HCT116 (cell line): Measurements from ENCODE around the gene AGPAT2. TPM values are rescaled to one million over a fixed set of nuclear protein-coding genes. Genes with fewer than 3 reads are reported as not detected.

Source experiments
- microRNA counts: library from miRNA; unstranded; fragments of <30 nt; microRNA quantifications from one replicate; lab custom pipeline; 2015
- microRNA-seq: library from miRNA; unstranded; fragments of <30 nt; microRNA quantifications from one replicate; pipeline ENCODE4, GENCODE V29; 2016; ENCODE audit warnings: borderline number of aligned reads
- total RNA-seq: library from RNA; stranded (reverse); gene quantifications from one replicate; pipeline ENCODE4 v1.2.1, GENCODE V29; 2021; ENCODE audit not compliant: unreplicated experiment

The AGPAT2 gene
- total RNA-seq, 1 experiment from 2014 or later, result 86.0 TPM

MicroRNA genes within 50 kb of the gene (microRNA counts, 767-probe panel; counts per million panel counts)
- microRNA hsa-miR-126-3p (lab: Ali Mortazavi, UCI), result 12,245 counts per million, percentile 12 among the panel's probes with 10 or more counts

Small RNA genes within 50 kb of the gene (microRNA-seq; reads per million reads assigned to microRNA genes)
- 4,342 reads per million, percentile 90 among the genes with 10 or more reads in this experiment for gene MIR126

Other genes starting within 250 kb of the AGPAT2 start
- gene INPP5E, start 247.6 kb downstream of the AGPAT2 start, total RNA-seq, result 23.8 TPM
- gene SEC16A, start 204.4 kb downstream of the AGPAT2 start, total RNA-seq, result 49.8 TPM
- 36.2 TPM for gene NOTCH1, start 141.4 kb downstream of the AGPAT2 start, total RNA-seq
- gene EGFL7, start 24.5 kb downstream of the AGPAT2 start, total RNA-seq, result 82.0 TPM
- 15.6 TPM for gene DIPK1B, start 25.1 kb upstream of the AGPAT2 start, total RNA-seq
- not detected for gene LCN10, start 55.5 kb upstream of the AGPAT2 start, total RNA-seq
- not detected for gene LCN6, start 61.1 kb upstream of the AGPAT2 start, total RNA-seq
- gene LCN8, start 70.8 kb upstream of the AGPAT2 start, total RNA-seq, result not detected
- 0.76 TPM for gene LCN15, start 77.1 kb upstream of the AGPAT2 start, total RNA-seq
- 73.6 TPM for gene TMEM141, start 103.9 kb upstream of the AGPAT2 start, total RNA-seq
- gene CCDC183, start 108.9 kb upstream of the AGPAT2 start, total RNA-seq, result 2.8 TPM
- 98.6 TPM for gene RABL6, start 120.5 kb upstream of the AGPAT2 start, total RNA-seq
- 7.1 TPM for gene AJM1, start 155.0 kb upstream of the AGPAT2 start, total RNA-seq
- gene PHPT1, start 162.0 kb upstream of the AGPAT2 start, total RNA-seq, result 148 TPM
- 17.3 TPM for gene MAMDC4, start 164.9 kb upstream of the AGPAT2 start, total RNA-seq
- 311 TPM for gene EDF1, start 178.9 kb upstream of the AGPAT2 start, total RNA-seq
- 28.4 TPM for gene TRAF2, start 199.1 kb upstream of the AGPAT2 start, total RNA-seq